B cell (primary cell): Measurements from ENCODE around the gene ATRNL1.

ENCODE experiments used
- CTCF ChIP-seq: fragments of 200-600 bp; IDR thresholded peaks from one replicate; pipeline ENCODE4 v1.8.0; 2022; ENCODE audit warnings: antibody characterized with exemption, mild to moderate bottlenecking
- EZH2 ChIP-seq: IDR thresholded peaks from 2 replicates; pipeline ENCODE4 v1.6.1; 2012; ENCODE audit warnings: borderline replicate concordance, low read depth, mild to moderate bottlenecking, moderate library complexity, low read length; ENCODE audit not compliant: insufficient read depth, poor library complexity, severe bottlenecking

- TF ChIP-seq CTCF (no peak), EZH2 (no peak)
Measured at GRCh38 chr10:115059301-115059898, 33.8 kb upstream of the ATRNL1 start.
